DND-41 (cell line): ENCODE results near the gene EDIL3.

Experiments
- EZH2 ChIP-seq: IDR thresholded peaks from 3 replicates; pipeline ENCODE4 v1.6.1; 2012; ENCODE audit warnings: borderline replicate concordance, low read depth, mild to moderate bottlenecking, moderate library complexity, low read length, inconsistent platforms; ENCODE audit not compliant: severe bottlenecking
- TF ChIP-seq, protein P1 (sequence below): IDR thresholded peaks from 2 replicates; pipeline ENCODE4 v1.5.1; 2012; ENCODE audit warnings: borderline replicate concordance, low read length, moderate library complexity, mild to moderate bottlenecking; ENCODE audit not compliant: poor library complexity, severe bottlenecking; ENCODE audit errors: extremely low read depth

DNA sequence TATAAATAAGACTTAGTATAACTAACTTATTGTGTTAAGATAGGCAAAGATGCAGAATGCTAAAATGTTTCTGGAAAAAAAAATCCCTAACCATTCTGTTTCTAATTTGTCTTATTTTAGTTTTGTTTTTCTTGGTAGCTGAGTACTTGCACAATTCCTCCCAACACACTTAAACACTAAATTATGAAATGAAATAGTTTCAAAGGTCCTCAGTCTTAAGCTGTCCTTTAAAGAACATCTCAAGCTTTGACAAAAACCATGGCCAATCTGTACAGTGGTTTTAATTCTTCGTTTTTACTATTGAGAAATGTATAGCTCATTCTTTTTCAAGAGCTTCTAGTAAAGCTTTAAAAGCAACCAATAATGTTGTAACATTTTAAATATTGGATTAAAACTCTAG, 171.5 kb downstream of the EDIL3 start:
- TF ChIP-seq, protein P1, sequence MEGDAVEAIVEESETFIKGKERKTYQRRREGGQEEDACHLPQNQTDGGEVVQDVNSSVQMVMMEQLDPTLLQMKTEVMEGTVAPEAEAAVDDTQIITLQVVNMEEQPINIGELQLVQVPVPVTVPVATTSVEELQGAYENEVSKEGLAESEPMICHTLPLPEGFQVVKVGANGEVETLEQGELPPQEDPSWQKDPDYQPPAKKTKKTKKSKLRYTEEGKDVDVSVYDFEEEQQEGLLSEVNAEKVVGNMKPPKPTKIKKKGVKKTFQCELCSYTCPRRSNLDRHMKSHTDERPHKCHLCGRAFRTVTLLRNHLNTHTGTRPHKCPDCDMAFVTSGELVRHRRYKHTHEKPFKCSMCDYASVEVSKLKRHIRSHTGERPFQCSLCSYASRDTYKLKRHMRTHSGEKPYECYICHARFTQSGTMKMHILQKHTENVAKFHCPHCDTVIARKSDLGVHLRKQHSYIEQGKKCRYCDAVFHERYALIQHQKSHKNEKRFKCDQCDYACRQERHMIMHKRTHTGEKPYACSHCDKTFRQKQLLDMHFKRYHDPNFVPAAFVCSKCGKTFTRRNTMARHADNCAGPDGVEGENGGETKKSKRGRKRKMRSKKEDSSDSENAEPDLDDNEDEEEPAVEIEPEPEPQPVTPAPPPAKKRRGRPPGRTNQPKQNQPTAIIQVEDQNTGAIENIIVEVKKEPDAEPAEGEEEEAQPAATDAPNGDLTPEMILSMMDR: no peak
- TF ChIP-seq EZH2: no peak
